Suprapubic skin (tissue), 3 donors: ENCODE data around the gene RAB3GAP2.

Source experiments
- POLR2AphosphoS5 ChIP-seq, 3 donors: sonication (generic); formaldehyde crosslinking; IDR thresholded peaks; one replicate each; pipeline ENCODE4 v1.6.1; 2017; ENCODE audit warnings: antibody characterized with exemption in 3 of 3
- TF ChIP-seq, protein P1 (sequence below), 2 donors: fragments of 200-600 bp in 1 of 2; fragments of 450-650 bp in 1 of 2; sonication (generic) in 1 of 2; IDR thresholded peaks; one replicate each; pipeline ENCODE4 v1.5.1; 2016 to 2019; ENCODE audit warnings: antibody characterized with exemption in 2 of 2, mild to moderate bottlenecking in 1 of 2, moderate library complexity in 1 of 2

DNA sequence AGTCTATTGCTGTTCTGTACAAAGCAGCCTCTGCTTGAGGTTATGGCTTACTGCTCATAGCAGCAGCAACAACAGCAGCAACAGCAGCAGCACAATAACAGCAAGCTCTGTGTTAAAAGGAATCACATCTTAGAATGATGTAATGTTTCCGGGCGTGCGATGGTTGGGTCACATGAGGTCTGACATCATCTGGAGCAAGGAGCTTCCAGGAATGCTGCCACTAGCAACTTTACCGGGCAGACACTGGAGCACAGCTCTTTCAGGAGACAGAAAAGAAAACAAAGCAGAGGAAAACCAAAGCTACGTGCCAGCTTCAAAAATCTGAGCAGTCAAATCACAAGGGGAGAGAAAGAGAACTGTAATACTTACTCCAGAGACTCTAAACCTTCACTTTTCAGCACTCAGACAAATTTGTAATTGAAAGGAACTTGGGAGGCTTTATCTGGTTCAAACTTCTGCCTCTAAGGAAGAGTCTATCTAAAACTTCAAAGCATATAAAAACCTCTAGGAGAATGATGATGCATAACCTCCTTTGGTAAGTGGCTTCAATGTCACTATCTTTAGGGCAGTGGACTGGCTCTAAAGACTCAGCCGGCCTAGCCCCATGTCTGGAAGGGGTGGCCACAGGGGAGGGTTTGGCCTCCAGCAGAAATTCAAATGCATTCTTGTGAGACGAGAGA, 28.3 kb upstream of the RAB3GAP2 start:
- TF ChIP-seq, protein P1, sequence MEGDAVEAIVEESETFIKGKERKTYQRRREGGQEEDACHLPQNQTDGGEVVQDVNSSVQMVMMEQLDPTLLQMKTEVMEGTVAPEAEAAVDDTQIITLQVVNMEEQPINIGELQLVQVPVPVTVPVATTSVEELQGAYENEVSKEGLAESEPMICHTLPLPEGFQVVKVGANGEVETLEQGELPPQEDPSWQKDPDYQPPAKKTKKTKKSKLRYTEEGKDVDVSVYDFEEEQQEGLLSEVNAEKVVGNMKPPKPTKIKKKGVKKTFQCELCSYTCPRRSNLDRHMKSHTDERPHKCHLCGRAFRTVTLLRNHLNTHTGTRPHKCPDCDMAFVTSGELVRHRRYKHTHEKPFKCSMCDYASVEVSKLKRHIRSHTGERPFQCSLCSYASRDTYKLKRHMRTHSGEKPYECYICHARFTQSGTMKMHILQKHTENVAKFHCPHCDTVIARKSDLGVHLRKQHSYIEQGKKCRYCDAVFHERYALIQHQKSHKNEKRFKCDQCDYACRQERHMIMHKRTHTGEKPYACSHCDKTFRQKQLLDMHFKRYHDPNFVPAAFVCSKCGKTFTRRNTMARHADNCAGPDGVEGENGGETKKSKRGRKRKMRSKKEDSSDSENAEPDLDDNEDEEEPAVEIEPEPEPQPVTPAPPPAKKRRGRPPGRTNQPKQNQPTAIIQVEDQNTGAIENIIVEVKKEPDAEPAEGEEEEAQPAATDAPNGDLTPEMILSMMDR (IDR thresholded peaks at IDR 0.05) = no peak
- no peak for TF ChIP-seq POLR2AphosphoS5 (IDR thresholded peaks at IDR 0.05)
